HEK293 (cell line): ENCODE measurements around the gene PITPNM3.

ENCODE experiments used
- CTCF ChIA-PET: fragments of 350-600 bp; formaldehyde crosslinking; extraction: SDS; loops from one replicate; lab custom pipeline; 2021; ENCODE audit warnings: antibody characterized with exemption; lab: Yijun Ruan, JAX
- POLR2A ChIA-PET: fragments of 300-600 bp; formaldehyde crosslinking; extraction: SDS; loops from one replicate; lab custom pipeline; 2020; ENCODE audit warnings: antibody characterized with exemption, inconsistent platforms; lab: Yijun Ruan, JAX
- H3K27ac ChIP-seq: fragments of 200-500 bp; sonication (Bioruptor generic); 2 replicates; pipeline ENCODE4 v1.5.1; 2014; ENCODE audit warnings: low read depth, low read length, control low read depth, inconsistent platforms; ENCODE audit errors: extremely low read depth
- H3K36me3 ChIP-seq, 2 experiments: fragments of 200-500 bp in 1 of 2; sonication (Bioruptor generic) in 1 of 2; 1 replicate in 1 of 2; 2 replicates in 1 of 2; pipeline ENCODE4 v1.5.1; 2014 to 2017; ENCODE audit warnings: inconsistent platforms in 2 of 2, low read length in 2 of 2; ENCODE audit not compliant: control insufficient read depth in 2 of 2, insufficient read depth in 1 of 2
- H3K4me1 ChIP-seq: fragments of 200-500 bp; sonication (Bioruptor generic); 2 replicates; pipeline ENCODE4 v1.5.1; 2014; ENCODE audit warnings: mild to moderate bottlenecking, low read length, inconsistent platforms; ENCODE audit not compliant: control insufficient read depth, insufficient read depth
- H3K4me3 ChIP-seq: 2 replicates; pipeline ENCODE4 v1.5.1; 2011; ENCODE audit warnings: low read depth, mild to moderate bottlenecking, control low read depth, low read length, moderate library complexity
- H3K9me3 ChIP-seq: fragments of 200-500 bp; sonication (Bioruptor generic); 2 replicates; pipeline ENCODE4 v1.5.1; 2014; ENCODE audit warnings: low read depth, low read length, inconsistent platforms; ENCODE audit not compliant: control insufficient read depth, insufficient read depth
- SCRT1 ChIP-seq: fragments of 450-650 bp; formaldehyde crosslinking; IDR thresholded peaks from 2 replicates; pipeline ENCODE4 v1.5.1; 2016; ENCODE audit warnings: missing biosample characterization, missing genetic modification characterization, borderline replicate concordance

The PITPNM3 gene

DNA sequence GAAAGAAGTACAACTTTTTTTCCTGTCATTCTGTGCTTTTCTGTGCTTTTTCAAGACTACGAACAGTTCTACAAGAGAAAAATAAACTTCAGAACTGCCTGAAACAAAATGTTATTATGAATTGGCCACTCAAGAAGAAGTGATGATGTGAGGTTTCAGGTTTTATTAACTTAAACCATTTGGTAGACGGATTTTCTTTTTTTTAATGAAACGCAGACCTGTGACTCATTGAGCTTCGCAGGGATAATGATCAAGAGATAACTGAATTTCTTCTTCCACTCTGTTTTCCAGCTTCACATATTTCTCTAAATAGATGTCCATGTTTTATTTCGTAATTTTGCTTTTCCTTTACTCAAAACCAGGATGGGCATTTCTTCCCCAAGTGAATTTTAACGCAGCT is 154.1 kb downstream of the PITPNM3 start:
- no peaks in the 10 kb centered on the region for H3K4me1 ChIP-seq
- no peak for TF ChIP-seq SCRT1 (tag by site-specific recombination)
- TF ChIP-seq, all 188 proteins: peak for 0
- ChIA-PET CTCF (interaction anchor here (0.6 to 0.8 kb wide), 2 partner anchors 21 to 886 kb away, joined by 4 to 6 read pairs; no protein-coding TSS in a partner anchor), POLR2A (no interaction called here)
- Histone ChIP-seq H3K36me3 (no peaks in the 10 kb centered on the region), H3K4me3 (no peak overlapping the region), H3K9me3 (no peaks in the 10 kb centered on the region), H3K27ac (no peak overlapping the region)
